ENCODE measurements around the gene IPO9. TPM values are rescaled to one million over a fixed set of nuclear protein-coding genes. Genes with fewer than 3 reads are reported as not detected.

The IPO9 gene
- total RNA-seq, 4 donors from 2014 or later = 10.1 to 17.2 (median 12.3) TPM

DNA sequence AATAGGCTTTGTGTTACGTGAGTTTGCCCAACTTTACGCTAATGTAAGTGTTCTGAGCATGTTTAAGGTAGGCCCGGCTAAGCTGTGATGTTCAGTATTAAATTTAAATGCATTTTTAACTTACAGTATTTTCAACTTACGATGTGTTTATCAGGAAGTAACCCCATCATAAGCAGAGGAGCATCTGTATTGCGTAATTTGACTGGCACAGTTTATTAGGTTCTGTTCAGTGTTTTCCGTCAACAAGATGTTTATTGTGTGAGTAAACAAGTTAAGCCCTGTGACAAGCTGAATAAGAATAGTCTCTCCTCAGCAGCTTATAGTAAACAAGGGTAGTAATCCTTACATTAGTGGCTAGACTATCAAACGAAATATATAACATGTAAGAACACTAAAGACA is 32.5 kb downstream of the IPO9 start:
- Histone ChIP-seq H3K4me1 (peaks cover 0 to 7% (median 0%) of the 10 kb centered on the region in 3 donors), H3K27ac (no peak overlapping the region), H3K27me3 (no peaks in the 10 kb centered on the region), H3K36me3 (peaks cover 4 to 99% (median 14%) of the 10 kb centered on the region in 3 donors), H3K4me3 (no peak overlapping the region), H3K9me3 (no peaks in the 10 kb centered on the region)
- TF ChIP-seq, protein P1, sequence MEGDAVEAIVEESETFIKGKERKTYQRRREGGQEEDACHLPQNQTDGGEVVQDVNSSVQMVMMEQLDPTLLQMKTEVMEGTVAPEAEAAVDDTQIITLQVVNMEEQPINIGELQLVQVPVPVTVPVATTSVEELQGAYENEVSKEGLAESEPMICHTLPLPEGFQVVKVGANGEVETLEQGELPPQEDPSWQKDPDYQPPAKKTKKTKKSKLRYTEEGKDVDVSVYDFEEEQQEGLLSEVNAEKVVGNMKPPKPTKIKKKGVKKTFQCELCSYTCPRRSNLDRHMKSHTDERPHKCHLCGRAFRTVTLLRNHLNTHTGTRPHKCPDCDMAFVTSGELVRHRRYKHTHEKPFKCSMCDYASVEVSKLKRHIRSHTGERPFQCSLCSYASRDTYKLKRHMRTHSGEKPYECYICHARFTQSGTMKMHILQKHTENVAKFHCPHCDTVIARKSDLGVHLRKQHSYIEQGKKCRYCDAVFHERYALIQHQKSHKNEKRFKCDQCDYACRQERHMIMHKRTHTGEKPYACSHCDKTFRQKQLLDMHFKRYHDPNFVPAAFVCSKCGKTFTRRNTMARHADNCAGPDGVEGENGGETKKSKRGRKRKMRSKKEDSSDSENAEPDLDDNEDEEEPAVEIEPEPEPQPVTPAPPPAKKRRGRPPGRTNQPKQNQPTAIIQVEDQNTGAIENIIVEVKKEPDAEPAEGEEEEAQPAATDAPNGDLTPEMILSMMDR (IDR thresholded peaks at IDR 0.05) = no peak
- TF ChIP-seq POLR2A (IDR thresholded peaks at IDR 0.05) = no peak
- intact Hi-C loops (cut with DNase I) = no loop called here
- WGBS, 2 donors = 83 to 89% methylated on average over 7 of the region's 7 CpGs
- no peak for DNase-seq

DNA sequence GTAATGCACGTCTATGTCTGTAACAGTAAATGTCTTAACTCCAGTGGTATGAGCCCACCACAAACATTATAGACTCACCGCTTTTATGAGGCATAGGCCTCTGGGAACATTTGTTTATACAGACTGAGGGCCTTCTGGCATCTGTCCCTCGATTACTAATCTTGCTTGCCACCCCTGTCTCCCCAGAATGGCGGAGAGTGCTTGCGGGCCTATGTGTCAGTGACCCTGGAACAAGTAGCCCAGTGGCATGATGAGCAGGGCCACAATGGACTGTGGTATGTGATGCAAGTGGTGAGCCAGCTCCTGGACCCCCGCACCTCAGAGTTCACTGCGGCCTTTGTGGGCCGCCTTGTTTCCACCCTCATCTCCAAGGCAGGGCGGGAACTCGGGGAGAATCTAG is 41.4 kb downstream of the IPO9 start:
- 90% methylated on average over 7 to 10 of the region's 10 CpGs for WGBS, 2 donors
- intact Hi-C loops (cut with DNase I) = no loop called here
- no peak for TF ChIP-seq POLR2A (IDR thresholded peaks at IDR 0.05)
- TF ChIP-seq, protein P1 (IDR thresholded peaks at IDR 0.05) = no peak
- no peaks in the 10 kb centered on the region for H3K9me3 ChIP-seq
- no peak for DNase-seq
- no peak overlapping the region for H3K27ac ChIP-seq
- H3K4me1 ChIP-seq = no peaks in the 10 kb centered on the region
- H3K36me3 ChIP-seq = peaks cover 8 to 100% (median 53%) of the 10 kb centered on the region in 3 donors
- no peak overlapping the region for H3K4me3 ChIP-seq
- no peaks in the 10 kb centered on the region for H3K27me3 ChIP-seq

DNA sequence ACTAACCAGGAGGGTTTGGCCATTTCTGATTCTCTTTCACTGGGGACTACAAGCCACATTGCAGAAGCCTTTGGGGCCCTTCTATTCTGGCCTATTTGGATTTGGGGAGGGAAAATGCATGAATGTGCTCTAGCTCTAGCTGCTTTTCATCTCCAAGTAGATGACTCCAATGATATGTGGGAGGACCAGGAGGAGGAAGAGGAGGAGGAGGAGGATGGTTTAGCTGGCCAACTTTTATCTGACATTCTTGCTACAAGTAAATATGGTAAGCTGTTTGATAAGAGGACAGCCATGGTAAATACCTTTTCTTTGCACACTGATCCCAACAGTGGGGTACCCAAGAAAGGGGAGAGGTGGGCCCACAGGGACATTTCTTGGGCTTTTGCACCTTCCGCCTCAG is 45.7 kb downstream of the IPO9 start:
- TF ChIP-seq, protein P1 (IDR thresholded peaks at IDR 0.05) = no peak
- TF ChIP-seq POLR2A (IDR thresholded peaks at IDR 0.05) = no peak
- Histone ChIP-seq H3K27me3 (no peaks in the 10 kb centered on the region), H3K4me3 (no peak overlapping the region), H3K9me3 (no peaks in the 10 kb centered on the region), H3K36me3 (peaks cover 8 to 72% (median 33%) of the 10 kb centered on the region in 3 donors), H3K27ac (no peak overlapping the region), H3K4me1 (peaks cover 0 to 9% (median 0%) of the 10 kb centered on the region in 3 donors)
- intact Hi-C loops (cut with DNase I) = loop anchor here (5.0 kb wide), 1 partner anchor 98 kb away; no protein-coding TSS in a partner anchor
- WGBS, 2 donors = 71 to 100% methylated on average over 1 of the region's 1 CpG
- no peak for DNase-seq

DNA sequence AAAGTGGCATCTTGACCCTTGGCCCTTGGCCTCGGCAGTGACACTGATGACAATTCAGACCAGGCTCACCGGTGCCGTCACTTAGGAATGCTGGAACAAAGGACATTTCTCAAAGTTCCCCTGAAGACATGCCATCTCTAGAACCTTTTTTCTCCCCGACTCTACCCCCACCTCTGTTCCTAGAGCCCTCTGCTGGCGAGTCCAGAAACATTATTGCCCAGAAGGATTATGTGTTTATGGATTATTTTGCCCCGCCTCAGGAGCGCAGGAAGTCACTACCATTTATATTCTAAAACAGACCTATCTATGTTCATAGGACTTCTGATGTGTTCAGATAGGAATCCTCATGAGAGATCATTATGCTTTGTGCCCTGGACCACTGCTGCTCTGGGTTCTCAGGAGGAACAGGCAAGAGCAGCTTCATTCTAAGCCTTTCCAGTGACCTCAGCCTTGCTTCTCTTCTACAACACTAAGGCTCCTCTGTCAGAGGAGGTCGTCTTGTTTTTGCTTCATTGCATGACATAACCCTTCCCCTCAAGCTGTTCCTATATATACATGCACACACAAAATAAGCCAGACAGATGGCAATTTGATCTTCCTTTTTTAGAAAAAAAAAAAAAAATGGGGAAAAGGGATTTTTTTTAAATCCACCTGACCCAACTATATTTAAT is 47.3 kb downstream of the IPO9 start:
- WGBS, 2 donors = 66 to 68% methylated on average over 8 of the region's 8 CpGs
- Histone ChIP-seq H3K4me1 (peaks cover 0 to 9% (median 0%) of the 10 kb centered on the region in 3 donors), H3K9me3 (no peaks in the 10 kb centered on the region), H3K27ac (no peak overlapping the region), H3K27me3 (no peaks in the 10 kb centered on the region), H3K36me3 (peaks cover 8 to 56% (median 23%) of the 10 kb centered on the region in 3 donors), H3K4me3 (no peak overlapping the region)
- TF ChIP-seq POLR2A (IDR thresholded peaks at IDR 0.05) = no peak
- TF ChIP-seq, protein P1 (IDR thresholded peaks at IDR 0.05) = peak in 1 of 6 experiments; percentile 33
- DNase-seq = no peak
- intact Hi-C loops (cut with DNase I) = loop anchor here (5.0 kb wide), 1 partner anchor 96 kb away; no protein-coding TSS in a partner anchor

DNA sequence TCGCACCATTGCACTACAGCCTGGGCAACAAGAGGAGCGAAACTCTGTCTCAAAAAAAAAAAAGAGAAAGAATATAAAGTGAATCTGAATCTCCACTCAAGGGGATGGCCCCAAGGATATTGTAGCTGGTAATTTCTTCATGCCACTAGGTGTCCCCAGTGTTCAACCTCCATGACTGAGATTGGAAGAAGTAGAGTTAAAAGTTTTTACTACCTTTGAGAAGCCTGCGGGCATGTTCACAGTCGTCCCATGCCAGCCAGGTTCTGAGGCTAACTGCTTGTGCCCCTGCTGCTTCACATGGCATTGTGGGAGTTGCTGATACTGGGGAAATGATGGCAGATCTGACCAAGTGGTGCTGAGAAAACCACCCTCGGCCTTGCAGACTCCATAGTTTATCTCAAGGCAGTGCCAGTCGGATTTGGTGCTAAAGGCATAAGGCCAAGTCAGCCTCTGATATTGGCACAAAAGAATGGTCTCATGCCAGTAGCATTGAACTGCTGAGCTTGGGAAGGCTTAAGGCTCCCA is 49.0 kb downstream of the IPO9 start:
- Histone ChIP-seq H3K4me1 (peaks cover 3 to 20% (median 7%) of the 10 kb centered on the region in 3 donors), H3K27me3 (no peaks in the 10 kb centered on the region), H3K27ac (peak overlapping the region in 1 of 4 donors; percentile 13), H3K36me3 (peaks cover 0 to 40% (median 6%) of the 10 kb centered on the region in 3 donors), H3K4me3 (no peak overlapping the region), H3K9me3 (no peaks in the 10 kb centered on the region)
- WGBS, 2 donors = 39 to 46% methylated on average over 6 of the region's 6 CpGs
- DNase-seq = no peak
- intact Hi-C loops (cut with DNase I) = loop anchor here (5.0 kb wide), 1 partner anchor 94 kb away; no protein-coding TSS in a partner anchor
- TF ChIP-seq, protein P1 (IDR thresholded peaks at IDR 0.05) = peak in 5 of 6 experiments; percentile 44 to 71 (median 57)
- no peak for TF ChIP-seq POLR2A (IDR thresholded peaks at IDR 0.05)

All from esophagus squamous epithelium (tissue), 5 donors.